GM10847 (cell line): Measurements from ENCODE around the gene RING1.

Source experiments
- POLR2A ChIP-seq: IDR thresholded peaks from 2 replicates; pipeline ENCODE4 v1.6.1; 2011; ENCODE audit not compliant: insufficient read length; ENCODE audit errors: extremely low read depth

RING1 gene

GRCh38 chr6:33181141-33181540 lies 27.2 kb upstream of the RING1 start:
- no peak for TF ChIP-seq POLR2A

- TF ChIP-seq POLR2A, result no peak
These were observed 25.1 kb upstream of the RING1 start for GRCh38 chr6:33183071-33183683.

GRCh38 chr6:33185190-33185589 lies 23.1 kb upstream of the RING1 start:
- no peak for TF ChIP-seq POLR2A

- no peak for TF ChIP-seq POLR2A
These were observed 22.6 kb upstream of the RING1 start for GRCh38 chr6:33185654-33186187.

DNA sequence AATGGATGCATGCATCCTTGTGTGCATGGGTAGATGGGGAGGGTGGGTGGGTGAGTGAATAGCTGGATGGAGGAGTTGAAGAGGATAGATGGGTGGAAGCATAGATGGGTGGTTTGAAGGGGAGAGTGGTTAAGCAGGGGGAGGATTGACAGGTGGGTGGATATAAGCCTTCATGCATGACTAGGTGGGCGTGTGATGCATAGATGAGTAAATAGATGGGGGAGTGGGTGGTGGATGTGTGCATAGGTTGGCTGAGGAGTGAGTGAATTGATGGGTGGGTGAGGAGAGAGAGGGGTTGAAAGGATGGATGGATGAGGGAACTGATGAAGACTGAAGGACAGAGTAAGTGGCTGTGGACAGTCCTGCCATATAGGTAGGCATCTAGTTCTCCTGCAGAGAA lies 20.5 kb upstream of the RING1 start:
- TF ChIP-seq POLR2A, result no peak

DNA sequence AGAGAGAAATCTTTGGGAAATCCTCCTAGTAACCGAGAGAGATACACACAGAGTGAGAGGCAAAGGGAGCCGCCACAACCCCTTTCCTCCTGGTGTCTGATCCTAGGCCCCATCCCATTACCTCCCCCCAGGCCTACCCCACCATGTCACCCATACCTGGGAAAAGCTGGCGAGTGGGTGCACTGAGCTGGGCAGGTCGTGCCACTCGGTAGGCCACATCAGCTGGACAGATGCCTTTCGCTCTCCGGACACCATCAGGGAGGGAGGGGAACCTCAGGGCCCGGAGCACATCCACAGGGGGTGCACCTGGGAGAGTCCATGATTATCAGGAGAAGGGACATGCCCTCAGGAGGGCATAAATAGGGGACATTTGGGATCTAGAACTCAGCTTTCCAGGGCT lies 19.1 kb upstream of the RING1 start:
- no peak for TF ChIP-seq POLR2A

DNA sequence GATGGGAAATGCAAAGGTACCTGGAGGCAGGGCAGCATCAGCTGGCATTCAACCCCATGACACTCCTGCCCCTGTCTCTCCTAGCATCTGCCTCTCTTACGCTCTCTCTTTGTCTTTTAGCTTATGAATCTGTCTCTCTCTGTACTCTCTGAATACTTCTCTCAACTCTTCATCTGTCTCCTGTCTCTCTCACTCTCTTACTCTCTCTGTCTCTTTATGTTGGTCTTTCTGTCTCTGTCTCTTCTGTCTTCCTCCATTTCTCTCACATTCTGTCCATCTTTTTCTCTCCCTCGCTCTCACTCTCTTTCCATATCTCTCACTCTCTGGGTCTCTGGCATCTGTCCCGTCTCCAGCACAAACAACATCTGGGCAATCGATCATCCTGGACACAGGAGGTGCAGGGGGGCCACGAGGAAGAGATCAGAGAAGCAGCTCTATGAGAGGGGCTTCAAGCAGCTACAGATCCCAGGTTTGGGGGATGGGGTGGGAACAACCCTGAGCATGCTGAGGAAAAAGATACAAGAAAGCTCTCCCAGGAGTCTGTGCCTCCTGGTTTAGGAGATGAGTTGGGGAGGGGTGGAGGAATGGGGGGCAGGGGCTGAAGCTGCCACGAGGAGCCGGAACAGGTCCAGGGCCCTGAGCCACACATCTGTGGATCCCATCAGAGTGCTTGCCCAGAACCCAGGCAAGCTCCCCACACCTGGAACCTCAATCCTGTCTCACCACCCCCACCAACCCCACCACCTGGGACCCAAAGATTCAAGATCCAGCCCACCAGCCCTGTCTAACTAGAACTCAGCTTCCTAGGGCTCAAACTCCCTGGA lies 18.5 kb upstream of the RING1 start:
- no peak for TF ChIP-seq POLR2A

DNA sequence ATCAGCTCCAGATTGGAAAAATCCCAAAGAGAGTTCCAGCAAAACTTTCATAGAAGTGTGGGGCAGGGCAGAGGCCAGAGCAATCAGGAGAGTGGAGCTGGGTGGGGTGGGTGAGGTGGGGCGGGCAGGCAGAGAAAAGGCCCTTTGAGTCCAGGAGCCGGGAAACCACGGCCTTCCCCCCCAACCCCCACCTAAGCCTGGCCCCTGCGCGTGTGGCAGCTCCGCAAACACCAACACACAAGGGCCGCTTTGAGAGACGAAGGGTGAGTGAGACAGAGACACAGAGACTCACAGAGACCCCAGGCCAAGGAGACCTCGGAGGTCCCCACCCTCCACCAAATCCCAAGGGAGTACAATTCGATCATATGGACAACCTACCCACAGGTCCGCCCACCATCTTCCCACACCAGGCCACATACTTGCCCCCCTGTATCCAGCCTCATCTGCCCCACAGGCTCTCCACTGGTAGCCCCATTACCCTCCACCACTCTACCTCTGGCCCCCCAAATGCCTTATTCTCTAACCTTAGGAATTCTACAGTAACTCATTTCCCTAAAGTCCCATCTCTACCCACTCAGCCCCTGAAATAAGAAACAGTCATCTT lies 17.7 kb upstream of the RING1 start:
- TF ChIP-seq POLR2A, result no peak

GRCh38 chr6:33191383-33192104 lies 16.8 kb upstream of the RING1 start:
- TF ChIP-seq POLR2A, result no peak

GRCh38 chr6:33192105-33192646 lies 16.1 kb upstream of the RING1 start, which contains the start of gene COL11A2:
TSS of gene COL11A2 (minus strand) at chr6:33192467. CDS start at chr6:33192240, 227 bp downstream.
- TF ChIP-seq POLR2A, result no peak

DNA sequence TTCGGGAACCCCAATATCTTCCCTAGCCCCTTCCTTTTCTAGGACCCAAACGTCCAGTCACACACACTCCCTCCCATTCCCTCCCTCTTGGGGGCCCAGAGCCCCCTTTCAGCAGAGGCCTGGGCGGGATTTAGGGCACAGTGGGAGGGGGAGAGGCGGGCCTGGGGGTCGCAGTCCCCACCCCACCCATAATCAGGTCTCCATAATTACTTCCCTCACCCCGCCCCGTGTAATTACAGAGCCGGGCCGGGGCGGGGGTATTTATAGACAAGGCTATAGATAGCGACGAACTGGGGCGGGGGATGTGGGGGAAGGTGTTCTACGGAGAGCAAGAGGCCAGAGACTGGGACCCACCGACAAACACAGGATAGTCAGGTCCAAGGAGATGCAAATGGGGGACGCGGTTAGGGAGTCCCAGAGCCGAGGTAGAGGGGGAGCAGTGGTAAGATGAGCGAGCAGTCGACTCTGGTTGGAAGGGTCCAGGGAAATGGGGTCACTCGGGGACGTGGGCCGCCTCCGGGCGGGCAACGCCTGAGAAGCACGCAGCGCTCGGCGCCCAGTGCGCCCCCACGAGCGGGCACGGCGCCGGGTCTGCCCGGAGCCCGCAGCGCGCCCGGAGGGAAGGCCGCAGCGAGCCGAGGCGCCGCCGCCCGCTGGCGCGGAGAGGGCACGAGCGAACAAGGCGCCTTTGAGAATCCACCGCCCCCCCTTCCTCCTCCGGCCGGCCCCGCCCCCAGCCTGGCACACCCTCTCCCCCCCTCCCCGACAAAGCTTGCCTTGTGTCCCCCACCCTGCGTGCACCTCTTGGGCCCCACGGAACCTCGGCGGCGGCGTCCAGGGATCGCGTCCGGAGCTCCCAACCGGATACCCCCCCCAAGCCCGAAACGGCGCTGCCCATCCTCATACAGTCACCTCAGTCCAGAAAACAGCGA lies 15.4 kb upstream of the RING1 start:
- TF ChIP-seq POLR2A, result no peak

DNA sequence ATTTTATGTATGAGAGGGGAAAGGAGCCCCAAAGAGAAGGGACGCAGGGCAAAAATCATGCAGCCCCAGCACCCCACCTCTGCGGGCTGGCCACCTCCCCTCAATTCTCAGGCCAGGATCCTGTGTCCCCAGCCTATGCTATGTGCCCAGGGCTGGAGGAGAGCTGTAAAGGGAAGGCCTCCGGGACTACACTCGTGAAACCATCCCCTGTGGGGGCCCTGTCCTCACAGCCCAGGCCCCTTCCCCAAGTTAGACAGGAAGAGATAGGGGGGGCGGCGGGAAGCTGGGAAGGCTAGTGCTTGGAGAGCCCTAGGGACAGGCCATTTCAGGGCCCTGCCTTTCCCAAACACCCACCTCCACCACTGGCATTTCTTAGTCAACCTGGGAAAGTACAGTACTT lies 14.7 kb upstream of the RING1 start:
- no peak for TF ChIP-seq POLR2A

GRCh38 chr6:33194431-33194979 lies 13.8 kb upstream of the RING1 start:
- TF ChIP-seq POLR2A, result no peak

DNA sequence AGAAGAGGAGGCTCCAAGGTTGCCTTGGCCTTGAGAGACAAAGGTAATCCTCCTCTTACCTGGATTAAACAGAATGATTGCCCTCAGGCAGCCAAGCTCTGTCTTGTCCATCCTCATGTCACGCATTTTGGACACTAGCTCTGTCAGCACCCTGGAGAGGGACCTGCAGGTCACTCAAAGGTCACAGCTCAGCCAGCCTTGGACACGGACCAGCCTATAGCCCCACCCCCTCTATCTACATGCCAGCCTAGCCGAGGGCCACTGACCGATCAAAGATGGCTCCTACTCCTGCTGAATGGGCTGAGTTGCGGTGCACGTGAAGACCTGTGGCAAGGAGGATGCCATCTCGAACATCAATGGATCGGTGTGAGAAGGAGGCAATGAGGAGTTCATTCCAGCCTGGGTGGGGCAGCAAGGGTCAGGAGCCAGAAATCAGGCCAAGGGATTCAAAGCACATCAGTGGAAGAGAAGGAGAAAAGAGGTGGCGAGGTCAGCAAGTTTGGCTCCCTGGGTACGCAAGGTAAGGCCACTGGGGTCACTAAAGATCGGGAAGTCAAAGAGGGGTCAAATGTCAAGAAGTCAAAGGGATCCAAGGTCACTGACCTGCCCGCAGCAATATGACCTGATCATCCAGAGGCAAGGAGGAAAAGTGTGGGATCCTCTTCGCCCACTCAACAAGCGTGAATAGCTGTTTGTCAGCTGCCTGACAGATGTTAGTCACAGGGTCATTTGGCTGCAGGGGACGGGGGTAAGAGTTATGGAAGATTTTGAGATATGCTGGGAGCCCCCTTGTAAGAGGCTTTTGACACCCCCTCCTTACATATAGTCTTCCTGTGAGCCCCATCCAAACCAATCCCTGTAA lies 12.8 kb upstream of the RING1 start:
- no peak for TF ChIP-seq POLR2A
